GM21619 (cell line): Measurements from ENCODE around the gene EXPH5.

Experiments used
- ATAC-seq: cut with Tn5 transposase; IDR thresholded peaks from one replicate; pipeline ENCODE4 v1.9.1; 2021; ENCODE audit not compliant: unreplicated experiment

EXPH5 gene

GRCh38 chr11:108483163-108483562 lies 110.4 kb downstream of the EXPH5 start:
- no peak for ATAC-seq

GRCh38 chr11:108474664-108475463 lies 118.7 kb downstream of the EXPH5 start:
- ATAC-seq: no peak

DNA sequence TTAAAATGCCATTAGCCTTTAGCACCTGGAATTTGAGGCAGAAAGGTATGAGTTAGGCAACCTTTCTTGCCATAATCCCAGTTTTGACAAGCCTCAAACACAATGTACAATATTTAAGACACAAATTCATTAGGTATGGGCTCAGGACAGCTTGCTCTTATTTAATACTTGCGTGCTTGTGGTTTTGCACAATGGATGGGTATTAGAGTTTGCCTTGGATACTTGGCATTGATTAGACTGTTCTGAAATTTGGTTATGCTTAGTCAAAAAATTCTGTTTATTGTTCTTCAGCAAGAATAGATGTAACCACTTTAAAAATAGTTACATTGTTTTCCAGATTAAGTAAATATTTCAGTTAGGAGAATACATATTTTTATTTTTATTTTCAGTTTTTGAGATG lies 120.9 kb downstream of the EXPH5 start:
- ATAC-seq: no peak

GRCh38 chr11:108468478-108468864 lies 125.1 kb downstream of the EXPH5 start:
- ATAC-seq: no peak

GRCh38 chr11:108467091-108467823 lies 126.3 kb downstream of the EXPH5 start, which contains the start of gene C11orf65:
Gene C11orf65, minus strand, starts transcription at chr11:108467529. Its CDS starts 5,970 bp downstream, at chr11:108461559.
- peak; percentile 98 for ATAC-seq

DNA sequence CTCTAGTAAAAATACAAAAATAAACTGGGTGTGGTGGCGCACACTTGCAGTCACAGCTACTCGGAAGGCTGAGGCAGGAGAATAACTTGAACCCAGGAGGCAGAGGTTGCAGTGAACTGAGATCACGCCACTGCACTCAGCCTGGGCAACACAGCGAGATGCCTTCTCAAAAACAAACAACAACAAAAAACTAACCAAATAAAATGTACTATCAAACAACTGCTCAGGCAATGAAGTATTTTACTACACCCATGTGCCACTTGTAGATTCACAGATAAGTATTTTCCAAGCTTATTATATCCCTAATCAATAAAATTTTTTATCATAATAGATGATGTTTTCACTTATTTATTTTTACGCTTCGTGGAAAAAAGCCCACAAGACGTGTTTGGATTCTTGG lies 127.2 kb downstream of the EXPH5 start:
- no peak for ATAC-seq
